WTC11 (cell line): ENCODE measurements around the gene GSK3B. TPM values are rescaled to one million over a fixed set of nuclear protein-coding genes. Genes with fewer than 3 reads are reported as not detected.

Experiments used
- ATAC-seq: fragments of 200-7000 bp; cut with Tn5 transposase; 2 replicates; pipeline ENCODE4 v1.10.0; 2021; ENCODE audit warnings: mild to moderate bottlenecking, moderate library complexity
- CTCF ChIA-PET: fragments of 300-600 bp; sonication (Branson Sonifier 250); formaldehyde crosslinking; loops from one replicate; lab custom pipeline; 2021; ENCODE audit warnings: antibody characterized with exemption; lab: Charles Lee
- POLR2A ChIA-PET: fragments of 350-600 bp; sonication (Branson Sonifier 250); formaldehyde crosslinking; loops from one replicate; lab custom pipeline; 2021; ENCODE audit warnings: antibody characterized with exemption; lab: Charles Lee
- DNase-seq: peaks from one replicate; pipeline ENCODE4 v3.0.0; 2021; ENCODE audit warnings: low spot score
- H3K27ac Mint-ChIP-seq: 2 replicates; pipeline ENCODE4 v1.8.0; 2021; ENCODE audit warnings: mixed read lengths
- H3K27me3 Mint-ChIP-seq: 2 replicates; pipeline ENCODE4 v1.8.0; 2021; ENCODE audit warnings: low read depth, mild to moderate bottlenecking, moderate library complexity, mixed read lengths
- H3K36me3 Mint-ChIP-seq: 2 replicates; pipeline ENCODE4 v1.8.0; 2021; ENCODE audit warnings: mixed read lengths
- H3K4me1 Mint-ChIP-seq: 2 replicates; pipeline ENCODE4 v1.8.0; 2022; ENCODE audit warnings: mixed read lengths
- H3K4me3 Mint-ChIP-seq: 2 replicates; pipeline ENCODE4 v1.8.0; 2021; ENCODE audit warnings: mild to moderate bottlenecking, moderate library complexity, mixed read lengths
- H3K9me3 Mint-ChIP-seq: 2 replicates; pipeline ENCODE4 v1.8.0; 2021; ENCODE audit warnings: mixed read lengths
- CBFB ChIP-seq: sonication (generic); formaldehyde crosslinking; IDR thresholded peaks from 2 replicates; pipeline ENCODE4 v1.8.1; 2022; ENCODE audit warnings: mild to moderate bottlenecking, low read depth, missing genetic modification reagents
- CREB1 ChIP-seq: sonication (generic); formaldehyde crosslinking; IDR thresholded peaks from 2 replicates; pipeline ENCODE4 v1.8.0; 2023; ENCODE audit warnings: mild to moderate bottlenecking, missing genetic modification reagents
- GABPB1 ChIP-seq: sonication (generic); formaldehyde crosslinking; IDR thresholded peaks from 2 replicates; pipeline ENCODE4 v1.8.1; 2023; ENCODE audit warnings: mild to moderate bottlenecking, missing genetic modification reagents
- GTF2I ChIP-seq: fragments of 250-450 bp; sonication (Bioruptor Pico); conservative IDR thresholded peaks from 2 replicates; pipeline ENCODE4 v1.4.0; 2021; ENCODE audit warnings: mild to moderate bottlenecking
- HMGA2 ChIP-seq: fragments of 250-450 bp; sonication (Bioruptor Pico); IDR thresholded peaks from 2 replicates; pipeline ENCODE4 v1.4.0; 2021; ENCODE audit warnings: mild to moderate bottlenecking, moderate library complexity
- NR3C1 ChIP-seq: sonication (generic); formaldehyde crosslinking; conservative IDR thresholded peaks from 2 replicates; pipeline ENCODE4 v1.8.1; 2023; ENCODE audit warnings: low read depth, mild to moderate bottlenecking, missing genetic modification reagents
- SP1 ChIP-seq: sonication (generic); formaldehyde crosslinking; conservative IDR thresholded peaks from 2 replicates; pipeline ENCODE4 v1.8.1; 2022; ENCODE audit warnings: missing genetic modification reagents
- TCF7 ChIP-seq: sonication (generic); formaldehyde crosslinking; IDR thresholded peaks from 2 replicates; pipeline ENCODE4 v1.8.0; 2022; ENCODE audit warnings: mild to moderate bottlenecking, low read depth, missing genetic modification reagents, moderate library complexity
- ZNF138 ChIP-seq: sonication (generic); formaldehyde crosslinking; conservative IDR thresholded peaks from 2 replicates; pipeline ENCODE4 v1.8.1; 2022; ENCODE audit warnings: mild to moderate bottlenecking, moderate library complexity, missing genetic modification reagents
- total RNA-seq: library from RNA; stranded (reverse); gene quantifications from 3 replicates; pipeline ENCODE4 v1.2.3, GENCODE V29; 2021
- TF ChIP-seq, protein P1 (sequence below): sonication (generic); formaldehyde crosslinking; IDR thresholded peaks from 2 replicates; pipeline ENCODE4 v1.8.0; 2022; ENCODE audit warnings: mild to moderate bottlenecking, missing genetic modification reagents
- TF ChIP-seq, protein P2 (sequence below): sonication (generic); formaldehyde crosslinking; IDR thresholded peaks from 2 replicates; pipeline ENCODE4 v1.8.1; 2023; ENCODE audit warnings: mild to moderate bottlenecking, moderate library complexity, missing genetic modification reagents
- TF ChIP-seq, protein P3 (sequence below): fragments of 250-450 bp; sonication (Bioruptor Pico); IDR thresholded peaks from 2 replicates; pipeline ENCODE4 v1.8.0; 2021; ENCODE audit warnings: mild to moderate bottlenecking
- TF ChIP-seq, protein P4 (sequence below): fragments of 250-450 bp; sonication (Bioruptor Pico); IDR thresholded peaks from 2 replicates; pipeline ENCODE4 v2.1.2; 2022; ENCODE audit warnings: mild to moderate bottlenecking, moderate library complexity
- TF ChIP-seq, protein P5 (sequence below): sonication (generic); formaldehyde crosslinking; IDR thresholded peaks from 2 replicates; pipeline ENCODE4 v1.8.1; 2022; ENCODE audit warnings: low read depth, missing genetic modification reagents, borderline replicate concordance
- TF ChIP-seq, protein P6 (sequence below): sonication (generic); formaldehyde crosslinking; IDR thresholded peaks from 2 replicates; pipeline ENCODE4 v1.8.0; 2023; ENCODE audit warnings: mild to moderate bottlenecking, missing genetic modification reagents

GSK3B gene
- total RNA-seq, 1 experiment from 2014 or later = 48.9 TPM

DNA sequence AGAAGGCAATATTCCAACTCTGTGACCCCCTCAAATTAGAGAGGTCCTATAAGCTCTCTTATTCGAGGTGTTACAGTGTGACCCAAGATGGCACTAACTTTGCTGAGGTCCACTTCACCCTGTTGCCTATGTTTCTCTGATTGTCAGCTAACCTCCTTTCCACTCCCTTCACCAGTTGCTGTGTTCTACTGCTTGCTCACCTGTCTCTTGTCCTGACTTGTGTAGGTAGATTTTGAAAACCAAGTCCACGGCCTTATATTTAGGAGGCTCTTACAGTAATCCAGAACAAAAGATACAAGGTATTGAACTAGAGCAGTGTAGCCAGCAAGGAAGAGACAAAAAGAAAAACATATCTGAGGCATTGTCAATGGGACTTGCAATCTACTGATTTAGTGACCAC lies 20.1 kb upstream of the GSK3B start (continued):
- TF ChIP-seq, protein P1, sequence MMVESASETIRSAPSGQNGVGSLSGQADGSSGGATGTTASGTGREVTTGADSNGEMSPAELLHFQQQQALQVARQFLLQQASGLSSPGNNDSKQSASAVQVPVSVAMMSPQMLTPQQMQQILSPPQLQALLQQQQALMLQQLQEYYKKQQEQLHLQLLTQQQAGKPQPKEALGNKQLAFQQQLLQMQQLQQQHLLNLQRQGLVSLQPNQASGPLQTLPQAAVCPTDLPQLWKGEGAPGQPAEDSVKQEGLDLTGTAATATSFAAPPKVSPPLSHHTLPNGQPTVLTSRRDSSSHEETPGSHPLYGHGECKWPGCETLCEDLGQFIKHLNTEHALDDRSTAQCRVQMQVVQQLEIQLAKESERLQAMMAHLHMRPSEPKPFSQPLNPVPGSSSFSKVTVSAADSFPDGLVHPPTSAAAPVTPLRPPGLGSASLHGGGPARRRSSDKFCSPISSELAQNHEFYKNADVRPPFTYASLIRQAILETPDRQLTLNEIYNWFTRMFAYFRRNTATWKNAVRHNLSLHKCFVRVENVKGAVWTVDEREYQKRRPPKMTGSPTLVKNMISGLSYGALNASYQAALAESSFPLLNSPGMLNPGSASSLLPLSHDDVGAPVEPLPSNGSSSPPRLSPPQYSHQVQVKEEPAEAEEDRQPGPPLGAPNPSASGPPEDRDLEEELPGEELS (CRISPR knock-in tag) = no peak
- TF ChIP-seq HMGA2 (CRISPR knock-in tag) (no peak), NR3C1 (CRISPR knock-in tag) (no peak), ZNF138 (CRISPR knock-in tag) (no peak)
- TF ChIP-seq, all 79 proteins: peak for 0

DNA sequence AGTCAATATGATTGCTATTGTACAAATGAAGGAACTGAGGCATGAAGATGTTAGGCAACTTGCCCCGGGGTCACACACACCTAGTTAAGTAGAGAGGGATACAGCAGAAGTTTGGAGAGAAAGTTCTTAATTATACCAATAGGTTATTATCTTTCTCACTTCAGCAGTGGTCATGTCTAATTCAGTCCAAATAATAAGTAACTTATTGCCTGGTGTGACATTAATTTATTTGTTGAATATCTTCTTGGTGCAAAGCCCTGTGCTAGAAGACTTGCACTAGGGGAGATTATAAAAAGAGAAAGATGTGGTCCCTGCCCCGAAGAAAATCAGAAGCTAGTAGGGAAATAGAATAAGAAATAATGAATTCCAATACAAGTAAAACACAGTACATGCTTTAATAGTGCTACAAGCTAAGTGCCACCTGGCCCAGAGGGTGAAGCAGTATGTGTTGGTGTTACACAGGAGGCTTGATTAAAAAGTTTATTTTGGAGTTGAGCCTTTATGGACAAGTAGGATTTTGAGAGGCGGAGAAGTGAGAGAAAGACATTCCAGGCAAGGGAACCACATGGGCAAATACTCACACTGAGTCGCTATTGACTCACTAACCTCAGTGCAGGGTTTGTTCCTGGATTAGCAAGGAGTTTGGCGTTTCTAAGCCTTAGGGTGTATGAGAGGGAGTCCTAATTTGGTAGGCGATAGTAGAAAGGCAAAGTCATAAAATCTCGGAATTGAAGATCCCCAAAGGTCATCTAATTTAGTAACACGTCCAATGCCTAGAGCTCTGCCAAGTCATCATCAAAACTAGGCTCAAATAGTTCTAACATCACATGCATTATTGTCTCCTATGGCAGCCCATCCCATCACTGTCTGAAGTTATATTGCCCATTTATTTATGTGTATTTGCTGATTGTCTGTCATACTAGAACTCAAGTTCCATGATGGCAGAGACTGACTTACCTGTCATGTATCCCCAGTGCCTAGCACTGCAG lies 19.2 kb upstream of the GSK3B start:
- POLR2A ChIA-PET = interaction anchor here (0.7 to 1.0 kb wide), 2 partner anchors 18 to 32 kb away, joined by 3 read pairs; no protein-coding TSS in a partner anchor

More for the DNA sequence above, 19.2 kb upstream of the GSK3B start:
- H3K4me1 Mint-ChIP-seq = peaks cover 4% of the 10 kb centered on the region; the same call in 1 of the 2 replicates
- ATAC-seq = no peak
- TF ChIP-seq, protein P2, sequence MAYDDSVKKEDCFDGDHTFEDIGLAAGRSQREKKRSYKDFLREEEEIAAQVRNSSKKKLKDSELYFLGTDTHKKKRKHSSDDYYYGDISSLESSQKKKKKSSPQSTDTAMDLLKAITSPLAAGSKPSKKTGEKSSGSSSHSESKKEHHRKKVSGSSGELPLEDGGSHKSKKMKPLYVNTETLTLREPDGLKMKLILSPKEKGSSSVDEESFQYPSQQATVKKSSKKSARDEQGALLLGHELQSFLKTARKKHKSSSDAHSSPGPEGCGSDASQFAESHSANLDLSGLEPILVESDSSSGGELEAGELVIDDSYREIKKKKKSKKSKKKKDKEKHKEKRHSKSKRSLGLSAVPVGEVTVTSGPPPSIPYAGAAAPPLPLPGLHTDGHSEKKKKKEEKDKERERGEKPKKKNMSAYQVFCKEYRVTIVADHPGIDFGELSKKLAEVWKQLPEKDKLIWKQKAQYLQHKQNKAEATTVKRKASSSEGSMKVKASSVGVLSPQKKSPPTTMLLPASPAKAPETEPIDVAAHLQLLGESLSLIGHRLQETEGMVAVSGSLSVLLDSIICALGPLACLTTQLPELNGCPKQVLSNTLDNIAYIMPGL = no peak
- TF ChIP-seq, protein P3, sequence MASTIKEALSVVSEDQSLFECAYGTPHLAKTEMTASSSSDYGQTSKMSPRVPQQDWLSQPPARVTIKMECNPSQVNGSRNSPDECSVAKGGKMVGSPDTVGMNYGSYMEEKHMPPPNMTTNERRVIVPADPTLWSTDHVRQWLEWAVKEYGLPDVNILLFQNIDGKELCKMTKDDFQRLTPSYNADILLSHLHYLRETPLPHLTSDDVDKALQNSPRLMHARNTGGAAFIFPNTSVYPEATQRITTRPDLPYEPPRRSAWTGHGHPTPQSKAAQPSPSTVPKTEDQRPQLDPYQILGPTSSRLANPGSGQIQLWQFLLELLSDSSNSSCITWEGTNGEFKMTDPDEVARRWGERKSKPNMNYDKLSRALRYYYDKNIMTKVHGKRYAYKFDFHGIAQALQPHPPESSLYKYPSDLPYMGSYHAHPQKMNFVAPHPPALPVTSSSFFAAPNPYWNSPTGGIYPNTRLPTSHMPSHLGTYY = no peak
- TF ChIP-seq, protein P4, sequence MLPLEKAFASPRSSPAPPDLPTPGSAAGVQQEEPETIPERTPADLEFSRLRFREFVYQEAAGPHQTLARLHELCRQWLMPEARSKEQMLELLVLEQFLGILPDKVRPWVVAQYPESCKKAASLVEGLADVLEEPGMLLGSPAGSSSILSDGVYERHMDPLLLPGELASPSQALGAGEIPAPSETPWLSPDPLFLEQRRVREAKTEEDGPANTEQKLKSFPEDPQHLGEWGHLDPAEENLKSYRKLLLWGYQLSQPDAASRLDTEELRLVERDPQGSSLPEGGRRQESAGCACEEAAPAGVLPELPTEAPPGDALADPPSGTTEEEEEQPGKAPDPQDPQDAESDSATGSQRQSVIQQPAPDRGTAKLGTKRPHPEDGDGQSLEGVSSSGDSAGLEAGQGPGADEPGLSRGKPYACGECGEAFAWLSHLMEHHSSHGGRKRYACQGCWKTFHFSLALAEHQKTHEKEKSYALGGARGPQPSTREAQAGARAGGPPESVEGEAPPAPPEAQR (CRISPR knock-in tag) = no peak
- TF ChIP-seq HMGA2 (CRISPR knock-in tag) (no peak), GTF2I (CRISPR knock-in tag) (no peak), CBFB (CRISPR knock-in tag) (no peak), SP1 (CRISPR knock-in tag) (no peak), GABPB1 (CRISPR knock-in tag) (no peak), CREB1 (CRISPR knock-in tag) (no peak), TCF7 (no peak)
- TF ChIP-seq, protein P5, sequence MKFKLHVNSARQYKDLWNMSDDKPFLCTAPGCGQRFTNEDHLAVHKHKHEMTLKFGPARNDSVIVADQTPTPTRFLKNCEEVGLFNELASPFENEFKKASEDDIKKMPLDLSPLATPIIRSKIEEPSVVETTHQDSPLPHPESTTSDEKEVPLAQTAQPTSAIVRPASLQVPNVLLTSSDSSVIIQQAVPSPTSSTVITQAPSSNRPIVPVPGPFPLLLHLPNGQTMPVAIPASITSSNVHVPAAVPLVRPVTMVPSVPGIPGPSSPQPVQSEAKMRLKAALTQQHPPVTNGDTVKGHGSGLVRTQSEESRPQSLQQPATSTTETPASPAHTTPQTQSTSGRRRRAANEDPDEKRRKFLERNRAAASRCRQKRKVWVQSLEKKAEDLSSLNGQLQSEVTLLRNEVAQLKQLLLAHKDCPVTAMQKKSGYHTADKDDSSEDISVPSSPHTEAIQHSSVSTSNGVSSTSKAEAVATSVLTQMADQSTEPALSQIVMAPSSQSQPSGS (CRISPR knock-in tag) = no peak
- TF ChIP-seq, protein P6, sequence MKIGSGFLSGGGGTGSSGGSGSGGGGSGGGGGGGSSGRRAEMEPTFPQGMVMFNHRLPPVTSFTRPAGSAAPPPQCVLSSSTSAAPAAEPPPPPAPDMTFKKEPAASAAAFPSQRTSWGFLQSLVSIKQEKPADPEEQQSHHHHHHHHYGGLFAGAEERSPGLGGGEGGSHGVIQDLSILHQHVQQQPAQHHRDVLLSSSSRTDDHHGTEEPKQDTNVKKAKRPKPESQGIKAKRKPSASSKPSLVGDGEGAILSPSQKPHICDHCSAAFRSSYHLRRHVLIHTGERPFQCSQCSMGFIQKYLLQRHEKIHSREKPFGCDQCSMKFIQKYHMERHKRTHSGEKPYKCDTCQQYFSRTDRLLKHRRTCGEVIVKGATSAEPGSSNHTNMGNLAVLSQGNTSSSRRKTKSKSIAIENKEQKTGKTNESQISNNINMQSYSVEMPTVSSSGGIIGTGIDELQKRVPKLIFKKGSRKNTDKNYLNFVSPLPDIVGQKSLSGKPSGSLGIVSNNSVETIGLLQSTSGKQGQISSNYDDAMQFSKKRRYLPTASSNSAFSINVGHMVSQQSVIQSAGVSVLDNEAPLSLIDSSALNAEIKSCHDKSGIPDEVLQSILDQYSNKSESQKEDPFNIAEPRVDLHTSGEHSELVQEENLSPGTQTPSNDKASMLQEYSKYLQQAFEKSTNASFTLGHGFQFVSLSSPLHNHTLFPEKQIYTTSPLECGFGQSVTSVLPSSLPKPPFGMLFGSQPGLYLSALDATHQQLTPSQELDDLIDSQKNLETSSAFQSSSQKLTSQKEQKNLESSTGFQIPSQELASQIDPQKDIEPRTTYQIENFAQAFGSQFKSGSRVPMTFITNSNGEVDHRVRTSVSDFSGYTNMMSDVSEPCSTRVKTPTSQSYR (CRISPR knock-in tag) = no peak
- no peaks in the 10 kb centered on the region; the same call in 1 of the 2 replicates for H3K27me3 Mint-ChIP-seq
- peaks cover 27% of the 10 kb centered on the region for H3K9me3 Mint-ChIP-seq
- peaks cover 14% of the 10 kb centered on the region for H3K36me3 Mint-ChIP-seq
- no peak overlapping the region for H3K4me3 Mint-ChIP-seq
- CTCF ChIA-PET = no interaction called here
- no peak overlapping the region for H3K27ac Mint-ChIP-seq
- DNase-seq = no peak
